Measurements from ENCODE around the gene CDH8. TPM values are rescaled to one million over a fixed set of nuclear protein-coding genes. Genes with fewer than 3 reads are reported as not detected.

The CDH8 gene
- total RNA-seq, 1 experiment from 2014 or later, result 11.1 TPM

- TF ChIP-seq STAT6 (CRISPR knock-in tag; conservative IDR thresholded peaks at IDR 0.05; ENCODE audit: low read depth), result no peak
- no peak for TF ChIP-seq ETV6 (CRISPR knock-in tag; IDR thresholded peaks at IDR 0.05)
These were observed 15.6 kb downstream of the CDH8 start (continued) for GRCh38 chr16:62020681-62021080.

- no peak overlapping the region for H3K27ac Mint-ChIP-seq
- no peaks in the 10 kb centered on the region for H3K9me3 Mint-ChIP-seq
- H3K4me3 Mint-ChIP-seq, result no peak overlapping the region
- peaks cover 51% of the 10 kb centered on the region for H3K4me1 Mint-ChIP-seq
- ChIA-PET CTCF (no interaction called here), POLR2A (interaction anchor here (0.7 kb wide), 2 partner anchors 11 to 17 kb away, joined by 3 to 4 read pairs; no protein-coding TSS in a partner anchor)
- no peaks in the 10 kb centered on the region for H3K27me3 Mint-ChIP-seq (ENCODE audit: low read depth)
- ATAC-seq, result no peak
- no peak for DNase-seq (ENCODE audit: low spot score)
- H3K36me3 Mint-ChIP-seq, result no peaks in the 10 kb centered on the region
- no peak for TF ChIP-seq NFATC4 (CRISPR knock-in tag; IDR thresholded peaks at IDR 0.05)
- no peak for TF ChIP-seq FOXP1 (CRISPR knock-in tag; IDR thresholded peaks at IDR 0.05; ENCODE audit: borderline replicate concordance)
- no peak for TF ChIP-seq ZNF138 (CRISPR knock-in tag; conservative IDR thresholded peaks at IDR 0.05)
- TF ChIP-seq AR (CRISPR knock-in tag; IDR thresholded peaks at IDR 0.05), result no peak
- no peak for TF ChIP-seq CTCF (IDR thresholded peaks at IDR 0.05)
- TF ChIP-seq PRDM15 (CRISPR knock-in tag; IDR thresholded peaks at IDR 0.05), result no peak
- no peak for TF ChIP-seq GABPB1 (CRISPR knock-in tag; IDR thresholded peaks at IDR 0.05)
- TF ChIP-seq JAZF1 (CRISPR knock-in tag; IDR thresholded peaks at IDR 0.05), result no peak
- no peak for TF ChIP-seq AFF4 (CRISPR knock-in tag; IDR thresholded peaks at IDR 0.05; ENCODE audit: borderline replicate concordance)
- no peak for TF ChIP-seq ZMAT4 (CRISPR knock-in tag; IDR thresholded peaks at IDR 0.05)
- TF ChIP-seq PREB (CRISPR knock-in tag; IDR thresholded peaks at IDR 0.05; ENCODE audit: borderline replicate concordance), result no peak
- TF ChIP-seq USF1 (CRISPR knock-in tag; IDR thresholded peaks at IDR 0.05), result no peak
- TF ChIP-seq NR1H2 (CRISPR knock-in tag; IDR thresholded peaks at IDR 0.05), result no peak
- TF ChIP-seq ZNF425 (CRISPR knock-in tag; conservative IDR thresholded peaks at IDR 0.05), result no peak
These were observed 16.4 kb downstream of the CDH8 start for GRCh38 chr16:62019851-62020250.
